SU-DHL-6 (cell line): Measurements from ENCODE around the gene NOD2.

Experiments
- EZH2phosphoT487 ChIP-seq: fragments of 200-600 bp; sonication (generic), shearing (Covaris generic); conservative IDR thresholded peaks from 2 replicates; pipeline ENCODE4 v1.6.1; 2018; ENCODE audit warnings: mild to moderate bottlenecking, antibody characterized with exemption, low read length, moderate library complexity, mixed read lengths
- TF ChIP-seq, protein P1 (sequence below): fragments of 200-600 bp; sonication (generic); IDR thresholded peaks from one replicate; pipeline ENCODE4 v1.5.1; 2017; ENCODE audit warnings: antibody characterized with exemption, mild to moderate bottlenecking, low read length, moderate library complexity; ENCODE audit not compliant: insufficient read depth, poor library complexity, severe bottlenecking

- TF ChIP-seq, protein P1, sequence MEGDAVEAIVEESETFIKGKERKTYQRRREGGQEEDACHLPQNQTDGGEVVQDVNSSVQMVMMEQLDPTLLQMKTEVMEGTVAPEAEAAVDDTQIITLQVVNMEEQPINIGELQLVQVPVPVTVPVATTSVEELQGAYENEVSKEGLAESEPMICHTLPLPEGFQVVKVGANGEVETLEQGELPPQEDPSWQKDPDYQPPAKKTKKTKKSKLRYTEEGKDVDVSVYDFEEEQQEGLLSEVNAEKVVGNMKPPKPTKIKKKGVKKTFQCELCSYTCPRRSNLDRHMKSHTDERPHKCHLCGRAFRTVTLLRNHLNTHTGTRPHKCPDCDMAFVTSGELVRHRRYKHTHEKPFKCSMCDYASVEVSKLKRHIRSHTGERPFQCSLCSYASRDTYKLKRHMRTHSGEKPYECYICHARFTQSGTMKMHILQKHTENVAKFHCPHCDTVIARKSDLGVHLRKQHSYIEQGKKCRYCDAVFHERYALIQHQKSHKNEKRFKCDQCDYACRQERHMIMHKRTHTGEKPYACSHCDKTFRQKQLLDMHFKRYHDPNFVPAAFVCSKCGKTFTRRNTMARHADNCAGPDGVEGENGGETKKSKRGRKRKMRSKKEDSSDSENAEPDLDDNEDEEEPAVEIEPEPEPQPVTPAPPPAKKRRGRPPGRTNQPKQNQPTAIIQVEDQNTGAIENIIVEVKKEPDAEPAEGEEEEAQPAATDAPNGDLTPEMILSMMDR = no peak
- TF ChIP-seq EZH2phosphoT487 = no peak
These were observed 18.6 kb downstream of the NOD2 start for GRCh38 chr16:50711862-50712559.
